GM21737 (cell line): ENCODE measurements around the gene TINCR.
"Not testable (repeated sequence)": the region's sequence is repeated elsewhere in the genome, so short reads cannot be mapped to it uniquely, and the experiment has no call there.

Experiments used
- ATAC-seq: cut with Tn5 transposase; IDR thresholded peaks from one replicate; pipeline ENCODE4 v1.9.1; 2021; ENCODE audit warnings: mild to moderate bottlenecking, moderate library complexity; ENCODE audit not compliant: unreplicated experiment

Gene TINCR

DNA sequence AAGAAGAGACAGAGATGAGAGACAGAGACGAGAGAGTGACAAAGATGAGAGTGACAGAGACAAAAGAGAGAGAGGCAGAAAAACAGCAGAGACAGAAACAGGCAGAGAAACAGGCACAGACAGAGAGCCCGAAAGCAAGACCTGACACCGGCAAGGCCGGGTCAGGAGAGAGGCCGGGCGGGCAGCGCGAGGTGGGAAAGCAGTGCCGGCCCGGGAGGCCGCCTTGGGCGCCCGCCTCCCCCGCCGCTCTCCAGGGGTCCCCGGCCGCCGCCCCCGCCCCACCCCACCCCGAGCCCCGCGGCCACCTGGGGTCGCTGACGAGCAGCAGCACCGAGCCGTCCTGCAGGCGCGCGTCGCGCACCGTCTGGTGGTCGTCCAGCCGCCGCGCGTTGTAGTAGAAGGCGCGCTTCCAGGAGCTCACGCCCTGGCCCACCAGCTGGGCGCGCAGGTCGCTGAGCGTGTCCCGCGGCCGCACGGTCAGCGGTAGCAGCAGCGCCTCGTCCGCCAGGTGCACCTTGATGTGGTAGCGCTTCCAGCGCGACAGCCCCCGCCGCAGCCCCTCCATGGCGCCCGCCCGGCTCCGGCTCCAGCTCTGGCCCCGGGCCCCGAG, at the start of gene TINCR:
TINCR (minus strand) TSS at position 594 of the 610 bp plus-strand sequence.
- ATAC-seq = no peak

DNA sequence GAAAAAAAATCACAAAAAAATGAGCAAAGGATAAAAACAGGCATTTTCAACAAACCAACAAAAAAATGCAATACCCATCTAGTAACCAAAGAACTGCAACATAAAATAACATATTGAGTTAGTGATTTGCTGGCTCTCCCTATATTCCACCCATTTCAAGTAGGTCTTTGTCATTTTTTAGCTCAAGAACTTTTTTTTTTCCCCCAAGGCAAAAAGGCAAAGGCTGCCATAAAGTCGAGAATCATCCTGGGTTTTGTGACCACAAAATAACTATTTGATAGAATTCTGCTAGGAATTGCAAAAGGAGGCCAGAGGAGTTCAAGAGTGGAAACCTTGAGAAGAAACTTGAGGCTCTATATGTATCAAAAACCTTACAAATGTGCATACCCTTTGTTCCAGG, 49.3 kb upstream of the TINCR start:
- no peak for ATAC-seq

DNA sequence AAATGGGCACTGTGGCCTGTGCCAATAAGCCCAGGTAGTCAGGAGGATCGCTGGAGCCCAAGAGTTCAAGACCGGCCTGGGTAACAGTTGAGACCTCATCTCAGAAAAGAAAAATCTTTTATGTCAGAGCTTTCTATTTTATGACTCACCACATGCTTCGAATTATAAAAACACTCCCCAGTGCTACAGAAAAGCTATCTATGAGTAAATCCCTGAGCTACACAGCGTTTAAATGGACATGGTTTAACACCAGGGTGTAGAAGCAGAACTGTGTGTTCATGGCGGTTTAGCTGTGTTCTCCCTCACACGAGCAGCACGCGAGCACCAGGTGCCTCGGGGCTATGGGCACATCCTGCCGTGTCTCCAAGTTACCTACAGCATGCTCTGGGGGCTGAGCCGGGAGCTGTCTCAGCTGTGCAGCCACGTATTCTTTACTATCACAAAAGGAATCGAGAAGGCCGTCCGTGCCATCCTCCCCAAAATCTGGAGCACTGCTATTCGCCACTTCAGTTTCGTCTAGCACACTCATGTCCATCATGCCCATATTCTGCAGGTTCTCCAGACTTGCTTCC, 48.1 kb upstream of the TINCR start:
- no peak for ATAC-seq

DNA sequence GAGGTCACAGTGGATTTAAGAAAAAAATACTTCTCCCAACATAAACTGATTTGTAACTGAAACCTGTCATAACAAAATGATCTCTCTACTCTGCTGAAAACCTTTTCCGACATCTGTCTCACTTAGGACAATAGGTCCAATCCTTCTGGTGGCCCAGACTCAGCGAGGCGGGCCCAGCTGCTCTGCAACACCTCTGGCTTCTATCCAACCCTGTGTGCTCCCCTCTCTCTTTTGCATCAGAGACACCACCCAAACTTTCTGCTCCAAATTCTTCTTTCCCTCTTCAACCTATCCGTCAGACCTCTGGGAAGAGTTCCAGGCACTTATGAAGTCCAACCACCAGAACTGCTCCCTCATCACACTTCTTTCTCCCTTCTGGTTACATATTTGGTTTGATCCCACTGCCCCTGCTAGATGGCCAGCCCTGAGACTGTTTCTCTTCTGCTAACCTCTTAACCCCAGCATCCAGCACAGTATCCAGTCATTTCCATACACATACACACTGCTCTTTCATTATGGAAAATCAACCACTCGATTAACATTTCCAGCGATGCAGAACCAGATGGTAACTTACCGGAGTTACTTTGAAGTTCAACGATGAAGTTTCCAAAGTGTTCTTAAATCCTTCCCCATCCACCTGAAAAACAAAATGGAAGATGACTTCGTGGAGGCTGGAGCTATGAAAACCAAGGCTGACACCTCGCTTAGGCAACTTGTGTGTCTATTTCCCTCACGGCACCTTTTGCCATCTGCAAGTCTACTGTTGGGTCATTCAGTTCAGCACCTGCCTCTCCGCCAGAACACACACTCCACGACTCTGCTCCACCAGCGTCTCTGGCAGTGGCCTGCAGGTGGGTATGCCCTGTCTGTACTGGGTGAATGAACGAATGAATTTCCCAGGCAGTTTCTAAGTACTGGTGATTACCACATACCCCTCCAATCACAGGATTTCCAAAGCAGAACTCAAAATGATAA, 45.4 kb upstream of the TINCR start:
- no peak for ATAC-seq

DNA sequence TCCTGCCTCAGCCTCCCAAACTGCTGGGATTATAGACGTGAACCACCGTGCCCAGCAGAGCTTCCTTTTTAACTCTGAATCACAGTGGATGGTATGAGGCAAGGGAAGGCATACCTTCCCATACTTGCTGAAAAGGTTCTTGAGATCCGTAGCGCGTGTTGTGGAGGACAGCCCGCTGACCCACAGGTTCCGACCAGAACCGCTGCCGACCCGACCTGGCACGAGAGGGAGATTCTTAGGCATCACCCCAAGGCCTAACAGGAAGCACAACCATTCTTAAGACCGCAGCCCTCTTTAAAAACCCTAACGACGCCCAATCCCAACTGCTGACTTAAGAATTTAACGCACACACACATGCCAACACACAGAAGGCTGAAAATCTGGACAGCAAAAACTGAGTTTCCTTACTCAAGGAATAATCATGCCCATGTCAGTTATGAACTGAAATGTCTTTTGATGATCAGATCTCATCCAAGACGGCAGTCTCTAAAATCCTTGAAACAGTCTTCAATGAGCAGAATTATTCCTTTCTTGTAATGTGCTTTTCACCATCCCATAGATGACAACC, 42.2 kb upstream of the TINCR start:
- ATAC-seq = no peak

DNA sequence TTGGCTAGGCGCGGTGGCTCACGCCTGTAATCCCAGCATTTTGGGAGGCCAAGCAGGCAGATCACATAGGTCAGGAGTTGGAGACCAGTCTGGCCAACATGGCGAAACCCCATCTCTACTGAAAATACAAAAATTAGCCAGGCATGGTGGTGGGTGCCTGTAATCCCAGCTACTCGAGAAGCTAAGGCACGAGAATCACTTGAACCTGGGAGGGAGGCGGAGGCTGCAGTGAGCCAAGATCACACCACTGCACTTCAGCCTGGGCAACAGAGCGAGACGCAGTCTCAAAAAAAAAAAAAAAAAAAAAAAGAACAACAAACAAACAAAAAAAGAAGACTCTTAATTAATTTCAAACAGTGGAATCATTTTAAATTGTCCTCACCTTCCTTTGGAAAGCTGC, 41.0 kb upstream of the TINCR start:
- ATAC-seq = not testable (repeated sequence)

DNA sequence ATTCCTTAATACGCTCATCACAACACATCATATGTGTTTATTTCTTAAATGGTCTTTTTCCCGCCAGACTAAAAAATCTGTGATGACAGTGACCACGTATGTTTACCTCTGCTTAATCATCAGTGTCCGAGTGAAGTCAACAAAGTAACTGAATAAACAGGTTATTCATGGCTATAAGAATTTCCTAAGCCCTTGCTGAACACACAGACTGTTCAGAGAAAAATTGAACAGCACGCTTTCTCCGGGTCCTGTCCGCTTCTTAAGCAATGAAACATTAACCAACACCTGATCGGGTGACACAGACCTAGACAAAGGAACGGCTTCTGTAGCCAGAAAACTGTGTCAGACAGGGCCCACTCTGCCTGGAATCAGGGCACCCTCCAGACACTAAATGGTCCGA, 40.5 kb upstream of the TINCR start:
- ATAC-seq = no peak

DNA sequence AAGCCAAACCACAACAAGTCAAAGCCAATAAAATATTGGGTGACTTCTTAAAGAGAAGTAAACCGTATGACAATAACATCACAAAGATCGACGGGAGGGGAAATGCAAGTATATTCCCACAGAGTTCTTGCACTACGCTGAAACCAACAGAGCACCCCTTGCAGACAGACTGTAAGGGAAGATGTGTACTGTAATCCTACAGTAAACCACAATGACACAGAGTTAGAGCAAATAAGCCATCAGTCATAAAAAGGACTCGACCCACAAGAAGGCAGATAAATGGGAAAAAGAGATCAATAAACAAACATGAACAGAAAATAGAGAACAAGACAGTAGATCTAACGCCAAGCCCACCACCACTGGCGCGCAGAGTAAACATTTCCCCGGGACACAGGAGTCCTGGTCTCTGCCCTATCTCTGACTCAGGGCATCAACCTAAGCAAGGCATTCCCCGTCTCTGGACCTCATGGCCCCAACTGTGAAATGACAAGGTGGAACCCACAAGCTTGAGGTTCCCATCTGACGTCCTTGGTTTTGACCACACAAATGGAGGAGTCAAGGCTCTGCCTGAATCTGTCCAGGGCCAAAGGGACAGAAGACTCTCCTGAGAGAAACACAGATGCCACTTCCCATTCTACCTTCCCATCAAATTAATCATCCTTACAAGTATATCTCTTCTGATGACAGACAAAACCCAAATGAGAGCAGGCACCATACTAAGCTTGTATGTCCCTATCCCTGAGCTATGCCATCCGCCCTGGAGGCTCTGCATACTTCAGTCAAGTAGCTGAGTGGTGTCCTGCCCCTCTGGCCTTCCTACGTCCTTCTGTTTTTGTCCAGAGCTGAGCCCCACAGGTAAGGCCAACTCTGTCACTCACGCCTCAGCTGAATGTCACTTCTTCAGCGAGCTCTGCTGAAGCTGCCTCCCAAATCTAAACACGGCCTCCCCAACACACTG, 39.8 kb upstream of the TINCR start:
- ATAC-seq = no peak

DNA sequence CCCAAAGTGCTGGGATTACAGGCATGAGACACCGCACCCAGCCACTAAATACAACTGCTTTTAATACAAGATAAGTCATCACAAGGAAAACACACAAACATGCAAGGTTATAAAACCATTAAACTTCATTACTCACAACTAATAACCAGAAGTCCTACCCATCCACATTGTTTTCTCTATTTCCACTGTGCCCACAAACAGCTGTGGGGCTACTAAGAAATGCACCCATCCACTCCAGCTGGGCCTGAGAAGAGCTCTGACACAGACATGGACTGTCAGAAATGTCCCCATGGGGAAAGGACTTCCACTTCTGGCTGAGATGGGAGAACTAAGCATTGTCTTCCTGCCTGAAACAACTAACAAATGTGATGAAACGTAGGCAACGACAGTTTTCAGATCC, 37.6 kb upstream of the TINCR start:
- no peak for ATAC-seq

DNA sequence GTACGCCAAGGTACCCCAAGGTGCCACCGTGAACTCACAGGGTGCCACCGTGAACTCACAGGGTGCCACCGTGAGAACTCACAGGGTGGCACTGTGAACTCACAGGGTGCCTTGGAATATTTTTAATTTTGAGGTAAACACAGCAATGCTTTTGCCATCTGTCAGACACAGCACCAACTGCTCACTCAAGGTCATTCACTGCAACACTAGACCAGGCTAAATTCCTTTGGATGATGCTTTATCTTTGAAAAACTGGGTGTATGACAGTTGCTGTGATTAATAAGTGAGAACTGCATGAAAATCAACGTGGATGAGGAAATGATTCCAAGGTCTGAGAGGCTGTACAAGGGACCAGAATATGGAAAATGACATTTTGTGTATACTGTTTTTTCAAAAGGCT, 35.9 kb upstream of the TINCR start:
- ATAC-seq = no peak

DNA sequence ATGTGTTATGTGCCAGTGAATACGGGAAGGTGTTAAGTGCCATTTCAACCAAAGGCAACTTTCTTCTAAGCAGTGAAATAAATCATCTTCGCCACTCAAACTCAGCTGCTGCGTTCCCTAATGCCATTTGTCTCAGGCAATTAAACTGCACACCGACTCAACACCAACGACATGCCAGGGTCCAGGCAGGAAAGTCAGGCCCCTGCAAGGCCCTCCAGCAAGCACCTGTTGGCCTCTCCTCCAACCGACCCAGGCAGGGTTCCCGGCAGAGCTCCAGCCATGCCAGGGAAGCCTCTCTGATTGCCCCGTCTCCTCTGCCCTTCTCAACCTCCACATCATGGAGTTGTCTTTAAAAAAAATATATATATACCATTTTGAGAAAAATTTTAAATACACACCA, 33.0 kb upstream of the TINCR start:
- ATAC-seq = no peak

DNA sequence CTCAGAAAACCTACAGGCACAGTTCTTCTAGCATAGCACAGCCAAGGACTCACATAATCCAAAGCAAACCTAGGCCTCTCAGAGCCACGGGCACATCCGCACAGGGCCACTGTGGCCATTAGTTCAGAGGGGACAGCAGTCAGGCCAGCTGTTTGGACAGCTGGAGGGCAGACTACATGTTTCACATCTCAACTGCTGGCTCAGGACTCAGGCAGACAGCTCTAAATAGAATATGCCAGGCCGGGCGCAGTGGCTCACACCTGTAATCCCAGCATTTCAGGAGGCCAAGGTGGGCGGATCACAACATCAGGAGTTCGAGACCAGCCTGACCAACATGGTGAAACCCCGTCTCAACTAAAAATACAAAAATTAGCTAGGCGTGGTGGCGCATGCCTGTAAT, 28.0 kb upstream of the TINCR start:
- no peak for ATAC-seq

DNA sequence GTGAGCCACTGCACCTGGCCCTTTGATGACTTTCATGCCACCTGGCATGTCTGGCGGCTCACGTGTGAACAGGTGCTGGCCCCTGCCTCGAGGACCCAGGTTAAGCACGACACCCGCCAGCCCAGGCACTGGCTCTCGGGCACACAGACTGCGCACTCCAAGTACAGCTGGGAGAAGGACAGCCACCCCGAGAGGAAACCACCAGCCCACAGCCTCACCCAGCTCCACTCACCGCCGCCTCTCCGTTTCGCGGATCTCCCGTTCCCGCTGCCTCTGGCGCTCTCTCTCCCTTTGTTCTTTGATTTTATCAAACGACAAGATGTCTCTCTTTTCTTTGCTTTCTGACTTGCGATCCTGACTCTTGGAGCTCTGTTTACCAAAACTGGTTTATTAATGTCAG, 27.4 kb upstream of the TINCR start:
- no peak for ATAC-seq

DNA sequence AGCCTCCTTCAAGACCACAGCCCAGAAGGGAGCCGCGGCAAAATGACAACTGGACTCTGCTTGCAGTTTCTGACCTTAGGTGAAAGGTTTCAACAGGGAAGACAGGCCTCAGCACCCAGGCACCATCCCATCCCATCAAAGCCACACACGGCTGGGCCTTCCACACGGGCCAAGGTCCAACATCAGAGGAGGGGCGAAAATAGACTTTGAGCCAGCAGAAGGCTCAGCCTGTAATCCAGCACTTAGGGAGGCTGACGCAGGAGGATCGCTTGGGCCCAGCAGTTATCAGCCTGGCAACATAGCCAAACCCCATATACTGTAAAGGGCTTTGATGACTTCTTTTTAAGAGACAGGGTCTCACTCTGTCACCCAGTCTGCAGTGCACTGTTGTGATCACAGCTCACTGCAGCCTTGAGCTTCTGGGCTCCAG, 26.8 kb upstream of the TINCR start:
- ATAC-seq = no peak

DNA sequence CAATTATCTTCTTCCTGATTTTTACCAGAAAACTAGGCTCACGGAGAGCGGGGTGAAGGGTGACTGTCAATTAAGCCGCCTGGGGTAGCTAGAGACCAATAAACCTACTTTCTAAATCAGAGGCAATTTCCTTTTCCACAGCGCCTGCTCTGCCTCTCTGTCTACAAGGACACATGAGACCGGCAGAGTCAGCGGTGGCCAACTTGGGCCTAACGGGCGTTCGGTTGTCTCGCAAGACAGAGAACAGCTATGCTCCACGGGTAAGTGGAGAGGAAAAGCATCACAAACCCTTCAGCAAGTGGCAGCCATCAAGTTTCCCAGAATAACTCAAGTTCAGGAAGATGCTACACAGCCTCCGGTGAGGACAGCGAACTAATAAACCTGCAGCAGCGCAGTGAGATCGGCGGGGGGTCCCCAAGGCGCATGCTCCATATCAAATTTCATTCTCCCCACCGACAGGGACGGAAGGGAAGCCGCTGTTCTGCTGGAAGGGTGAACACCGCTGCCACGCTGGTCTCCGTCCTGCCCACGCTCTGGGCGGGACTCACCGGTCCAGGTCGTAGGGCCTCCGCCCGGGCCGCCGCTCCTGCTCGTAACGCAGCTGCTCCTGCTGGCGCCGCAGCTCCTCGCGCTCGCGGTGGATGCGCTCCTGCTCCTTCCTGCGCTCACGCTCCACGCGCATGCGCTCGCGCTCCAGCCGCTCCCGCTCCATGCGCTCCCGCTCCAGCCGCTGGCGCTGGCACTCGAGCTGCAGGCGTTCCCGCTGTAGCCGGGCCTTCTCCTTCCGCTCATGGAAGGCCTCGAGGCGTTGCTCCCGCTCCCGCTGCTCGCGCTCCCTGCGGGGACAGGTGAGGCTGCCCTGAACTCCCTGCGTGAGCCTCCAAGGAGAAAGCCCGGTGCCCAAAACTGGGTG, 25.8 kb upstream of the TINCR start:
- no peak for ATAC-seq

DNA sequence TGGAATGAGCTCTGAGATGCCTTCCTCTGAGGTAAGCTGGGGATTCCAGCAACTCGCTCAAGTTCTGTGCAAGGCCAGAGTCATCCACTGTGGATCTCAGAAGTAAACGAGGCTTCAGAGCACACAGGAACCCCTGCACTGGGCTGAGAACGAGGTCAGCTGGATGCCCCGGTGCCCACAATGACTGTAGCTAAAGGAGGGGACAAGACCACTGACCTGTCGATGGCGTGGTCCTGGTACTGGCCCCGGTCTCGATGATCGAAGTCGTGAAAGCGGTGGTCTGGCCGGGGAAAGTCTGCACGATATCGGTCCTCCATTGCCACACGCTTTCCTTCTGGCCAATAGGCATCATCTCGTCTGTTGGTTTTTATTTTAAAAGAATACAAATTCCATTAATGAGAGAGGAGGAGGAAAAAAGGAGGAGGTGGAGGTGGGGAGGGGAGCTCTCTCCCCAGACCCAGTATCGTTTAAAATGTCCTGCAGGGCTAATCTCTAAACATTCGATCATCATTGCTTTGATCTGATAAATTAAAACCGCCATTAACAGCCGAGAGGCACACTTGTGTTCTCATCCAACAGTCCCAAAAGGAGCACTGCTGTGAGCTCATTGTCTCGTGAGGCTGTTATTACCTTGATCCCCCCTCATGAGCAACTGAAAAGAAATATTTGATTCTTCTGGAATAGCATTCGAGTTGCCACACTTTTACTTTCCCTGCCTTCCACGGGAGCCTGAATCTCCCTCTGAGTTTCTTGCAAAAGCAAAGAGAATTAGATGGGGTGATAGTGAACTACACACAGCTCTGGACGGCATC, 25.0 kb upstream of the TINCR start:
- no peak for ATAC-seq

DNA sequence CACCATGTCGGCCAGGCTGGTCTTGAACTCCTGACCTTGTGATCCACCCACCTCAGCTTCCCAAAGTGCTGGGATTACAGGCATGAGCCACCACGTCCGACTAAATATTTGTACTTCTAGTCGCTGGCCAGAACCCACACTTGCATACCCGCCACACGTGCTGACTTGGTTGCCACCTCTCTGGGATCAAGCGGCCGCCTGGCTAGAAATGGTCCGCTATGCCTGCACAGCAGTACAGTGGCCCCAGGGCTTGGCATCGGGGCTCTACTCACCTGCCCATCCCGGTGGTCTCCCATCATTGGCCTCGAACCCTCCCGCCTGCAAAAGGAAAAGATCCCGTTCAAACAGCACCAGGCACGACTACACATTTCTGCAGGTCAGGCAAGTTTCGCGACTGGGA, 23.7 kb upstream of the TINCR start:
- ATAC-seq = no peak

DNA sequence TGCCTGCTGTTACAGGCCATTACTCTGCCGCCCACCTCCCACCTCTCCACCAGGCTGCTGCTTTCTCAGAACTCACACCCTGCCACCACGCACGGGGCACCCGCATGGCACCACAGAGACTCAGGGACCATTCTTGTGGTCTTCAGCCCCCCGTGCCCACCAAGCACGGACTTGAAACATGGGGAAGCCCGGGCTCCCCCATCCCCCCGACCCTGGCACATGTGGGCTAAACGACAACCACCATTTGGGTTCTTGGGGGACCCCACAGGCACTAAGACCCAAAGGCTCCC, 23.1 kb upstream of the TINCR start:
- no peak for ATAC-seq
